Measurements from ENCODE around the gene KRT6C. TPM values are rescaled to one million over a fixed set of nuclear protein-coding genes. Genes with fewer than 3 reads are reported as not detected.

Gene KRT6C
- total RNA-seq = not detected

GRCh38 chr12:52473768-52474167, at the start of gene KRT6C:
TSS of gene KRT6C (minus strand) at chr12:52473805. CDS start at chr12:52473737, 68 bp downstream.

GRCh38 chr12:52519826-52520662, 46.4 kb upstream of the KRT6C start, which contains the start of gene KRT5:
TSS of gene KRT5 (minus strand) at chr12:52520394. CDS start at chr12:52520296, 98 bp downstream.

GRCh38 chr12:52493172-52493571, 19.6 kb upstream of the KRT6C start, which contains the start of gene KRT6A:
TSS of gene KRT6A (minus strand) at chr12:52493257. CDS start at chr12:52493188, 69 bp downstream.

GRCh38 chr12:52452101-52452500, 21.5 kb downstream of the KRT6C start, which contains the start of gene KRT6B:
TSS of gene KRT6B (minus strand) at chr12:52452146. CDS start at chr12:52452078, 68 bp downstream.

GRCh38 chr12:52434081-52434733, 39.4 kb downstream of the KRT6C start, which contains the start of gene KRT75:
TSS of gene KRT75 (minus strand) at chr12:52434371. CDS start at chr12:52434304, 67 bp downstream.

Other genes with a start within 250 kb of the KRT6C start
- not detected for gene KRT7, start 240.6 kb downstream of the KRT6C start, total RNA-seq
- gene KRT86, start 199.2 kb downstream of the KRT6C start, total RNA-seq = 0.46 TPM
- 0.23 TPM for gene KRT81, start 182.3 kb downstream of the KRT6C start, total RNA-seq
- not detected for gene KRT83, start 152.4 kb downstream of the KRT6C start, total RNA-seq
- not detected for gene KRT85, start 106.3 kb downstream of the KRT6C start, total RNA-seq
- gene KRT84, start 88.2 kb downstream of the KRT6C start, total RNA-seq = not detected
- gene KRT82, start 67.5 kb downstream of the KRT6C start, total RNA-seq = not detected
- gene KRT75, start 39.4 kb downstream of the KRT6C start, total RNA-seq = not detected
- not detected for gene KRT6B, start 21.7 kb downstream of the KRT6C start, total RNA-seq
- not detected for gene KRT6A, start 19.5 kb upstream of the KRT6C start, total RNA-seq
- gene KRT5, start 46.6 kb upstream of the KRT6C start, total RNA-seq = 0.46 TPM
- gene KRT71, start 79.3 kb upstream of the KRT6C start, total RNA-seq = not detected
- not detected for gene KRT74, start 100.0 kb upstream of the KRT6C start, total RNA-seq
- 0.23 TPM for gene KRT72, start 127.7 kb upstream of the KRT6C start, total RNA-seq
- not detected for gene KRT73, start 144.8 kb upstream of the KRT6C start, total RNA-seq
- gene KRT2, start 178.4 kb upstream of the KRT6C start, total RNA-seq = not detected
- gene KRT1, start 206.6 kb upstream of the KRT6C start, total RNA-seq = 0.46 TPM
- gene KRT77, start 229.7 kb upstream of the KRT6C start, total RNA-seq = not detected